Sigmoid colon (tissue), 4 donors: ENCODE measurements around the gene PRDX5.

Source experiments
- CTCF ChIP-seq, 4 experiments: fragments of 450-650 bp in 3 of 4; fragments of 200-600 bp in 1 of 4; IDR thresholded peaks; one replicate each; pipeline ENCODE4 v1.5.1; 2016 to 2019; ENCODE audit warnings: antibody characterized with exemption in 4 of 4, mild to moderate bottlenecking in 3 of 4, moderate library complexity in 2 of 4
- POLR2A ChIP-seq, 2 donors: fragments of 450-650 bp; IDR thresholded peaks; one replicate each; pipeline ENCODE4 v1.6.1; 2016; ENCODE audit warnings: antibody characterized with exemption in 2 of 2, mild to moderate bottlenecking in 2 of 2, moderate library complexity in 2 of 2
- POLR2AphosphoS5 ChIP-seq, 4 donors: sonication (generic); formaldehyde crosslinking; IDR thresholded peaks; one replicate each; pipeline ENCODE4 v1.6.1; 2017; ENCODE audit warnings: antibody characterized with exemption in 4 of 4

- TF ChIP-seq POLR2A (IDR thresholded peaks at IDR 0.05), result no peak
- TF ChIP-seq CTCF (IDR thresholded peaks at IDR 0.05), result no peak
- TF ChIP-seq POLR2AphosphoS5 (IDR thresholded peaks at IDR 0.05), result no peak
These were observed 22.2 kb upstream of the PRDX5 start for GRCh38 chr11:64295760-64296159.
